ENCODE data around the gene PNMA6A. TPM values are rescaled to one million over a fixed set of nuclear protein-coding genes. Genes with fewer than 3 reads are reported as not detected.
"Not testable (repeated sequence)": the region's sequence is repeated elsewhere in the genome, so short reads cannot be mapped to it uniquely, and the experiment has no call there.

Gene PNMA6A
- total RNA-seq, 3 donors from 2014 or later = 0.26 to 2.6 (median 0.27) TPM

GRCh38 chrX:153060095-153060445 lies 12.2 kb upstream of the PNMA6A start:
- no peaks in the 10 kb centered on the region for H3K36me3 ChIP-seq (ENCODE audit: low read depth)
- intact Hi-C loops (cut with DNase I, micrococcal nuclease) = no loop called here
- no peak for ATAC-seq
- no peak for DNase-seq
- H3K9me3 ChIP-seq = no peaks in the 10 kb centered on the region
- no peak for TF ChIP-seq CTCF (IDR thresholded peaks at IDR 0.05)
- H3K4me3 ChIP-seq = no peak overlapping the region
- no peaks in the 10 kb centered on the region for H3K4me1 ChIP-seq (ENCODE audit: low read depth)

- H3K4me1 ChIP-seq (ENCODE audit: low read depth) = no peaks in the 10 kb centered on the region
- H3K4me3 ChIP-seq = no peak overlapping the region
- no peaks in the 10 kb centered on the region for H3K9me3 ChIP-seq
- intact Hi-C loops (cut with DNase I, micrococcal nuclease) = no loop called here
- no peak for TF ChIP-seq CTCF (IDR thresholded peaks at IDR 0.05)
- DNase-seq (no peak), ATAC-seq (no peak)
- H3K36me3 ChIP-seq (ENCODE audit: low read depth) = no peaks in the 10 kb centered on the region
Measured at GRCh38 chrX:153061732-153062131, 10.5 kb upstream of the PNMA6A start.

GRCh38 chrX:153063315-153063714 lies 8.9 kb upstream of the PNMA6A start:
- H3K9me3 ChIP-seq = no peaks in the 10 kb centered on the region
- H3K4me3 ChIP-seq = no peak overlapping the region
- ATAC-seq (no peak), DNase-seq (no peak)
- no peak for TF ChIP-seq CTCF (IDR thresholded peaks at IDR 0.05)
- intact Hi-C loops (cut with DNase I, micrococcal nuclease) = no loop called here
- no peaks in the 10 kb centered on the region for H3K4me1 ChIP-seq (ENCODE audit: low read depth)
- H3K36me3 ChIP-seq (ENCODE audit: low read depth) = no peaks in the 10 kb centered on the region

DNA sequence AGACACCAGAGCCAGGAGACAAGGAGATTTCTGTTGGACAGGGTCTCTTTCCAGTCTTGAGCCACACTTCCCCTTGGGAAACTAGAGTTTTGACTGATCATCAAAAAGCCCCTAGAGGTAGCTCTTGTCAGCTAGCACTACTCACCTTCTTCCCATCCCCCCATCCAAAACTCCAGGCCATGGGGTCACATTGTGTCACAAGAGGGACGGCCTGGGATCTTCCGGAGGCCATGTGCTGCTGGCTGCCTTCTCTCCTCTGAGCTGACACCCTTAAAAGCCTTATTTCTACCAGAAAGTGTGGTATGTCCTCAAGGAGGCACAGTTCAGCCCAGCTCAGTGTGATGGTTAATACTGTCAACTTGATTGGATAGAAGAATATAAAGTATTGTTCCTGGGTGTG lies 8.2 kb upstream of the PNMA6A start:
- DNase-seq (no peak), ATAC-seq (no peak)
- intact Hi-C loops (cut with DNase I, micrococcal nuclease) = no loop called here
- Histone ChIP-seq H3K4me3 (no peak overlapping the region), H3K9me3 (no peaks in the 10 kb centered on the region), H3K36me3 (ENCODE audit: low read depth) (no peaks in the 10 kb centered on the region), H3K4me1 (ENCODE audit: low read depth) (no peaks in the 10 kb centered on the region)
- TF ChIP-seq CTCF (IDR thresholded peaks at IDR 0.05) = no peak

DNA sequence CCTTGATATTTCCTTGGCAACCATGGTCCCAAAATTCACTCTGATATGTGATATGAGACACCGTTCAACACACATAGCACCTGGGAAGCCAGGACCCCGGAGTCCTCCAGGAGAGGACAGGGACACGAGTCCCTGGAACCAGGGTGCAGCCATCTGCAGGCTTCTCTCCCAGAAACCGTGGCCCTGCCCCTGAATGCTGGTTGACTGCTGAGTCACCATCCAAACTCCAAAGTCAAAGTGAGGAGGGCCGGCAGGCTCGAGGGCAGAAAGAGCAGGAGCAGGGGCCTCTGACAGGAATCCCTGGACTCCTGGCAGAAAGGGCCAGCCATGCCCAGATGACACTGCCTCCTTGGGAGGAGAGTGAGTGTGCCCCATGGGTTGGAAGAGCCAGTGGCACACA lies 6.9 kb upstream of the PNMA6A start:
- TF ChIP-seq CTCF (IDR thresholded peaks at IDR 0.05) = no peak
- no peaks in the 10 kb centered on the region for H3K36me3 ChIP-seq (ENCODE audit: low read depth)
- no peaks in the 10 kb centered on the region for H3K4me1 ChIP-seq (ENCODE audit: low read depth)
- intact Hi-C loops (cut with DNase I, micrococcal nuclease) = no loop called here
- no peak overlapping the region for H3K4me3 ChIP-seq
- H3K9me3 ChIP-seq = no peaks in the 10 kb centered on the region
- DNase-seq (no peak), ATAC-seq (no peak)

- H3K4me3 ChIP-seq; H3K9me3 ChIP-seq; H3K36me3 ChIP-seq (ENCODE audit: low read depth); intact Hi-C loops (cut with DNase I, micrococcal nuclease); ATAC-seq; H3K4me1 ChIP-seq (ENCODE audit: low read depth); DNase-seq: not testable (repeated sequence)
Measured at GRCh38 chrX:153066402-153066801, 5.9 kb upstream of the PNMA6A start.

- H3K36me3 ChIP-seq (ENCODE audit: low read depth); H3K9me3 ChIP-seq; H3K4me3 ChIP-seq; H3K4me1 ChIP-seq (ENCODE audit: low read depth); ATAC-seq; intact Hi-C loops (cut with DNase I, micrococcal nuclease); DNase-seq: not testable (repeated sequence)
Measured at GRCh38 chrX:153073331-153073730, 1.1 kb downstream of the PNMA6A start.

Measured in mucosa of descending colon (tissue), 3 donors.